Breast epithelium (tissue), 3 donors: ENCODE measurements around the gene REXO1.

ENCODE experiments used
- CTCF ChIP-seq, 3 donors: fragments of 450-650 bp; IDR thresholded peaks; one replicate each; pipeline ENCODE4 v1.5.1; 2016 to 2017; ENCODE audit warnings: antibody characterized with exemption in 3 of 3, mild to moderate bottlenecking in 3 of 3, moderate library complexity in 3 of 3
- POLR2A ChIP-seq: fragments of 450-650 bp; IDR thresholded peaks from one replicate; pipeline ENCODE4 v1.6.1; 2016; ENCODE audit warnings: antibody characterized with exemption, mild to moderate bottlenecking, moderate library complexity
- POLR2AphosphoS5 ChIP-seq, 3 donors: sonication (generic); formaldehyde crosslinking; IDR thresholded peaks; one replicate each; pipeline ENCODE4 v1.6.1; 2017; ENCODE audit warnings: antibody characterized with exemption in 3 of 3

GRCh38 chr19:1836458-1837221 is 11.6 kb downstream of the REXO1 start:
- no peak for TF ChIP-seq CTCF (IDR thresholded peaks at IDR 0.05)
- no peak for TF ChIP-seq POLR2AphosphoS5 (IDR thresholded peaks at IDR 0.05)
- no peak for TF ChIP-seq POLR2A
